Activated CD4-positive, CD25-positive, alpha-beta regulatory T cell treated with anti-CD3 and anti-CD28 coated beads, Interleukin-2, amount 50 U/mL, for 16 hours (primary cell): ENCODE data around the gene WDR45.
A peak's percentile ranks its signal among the peaks of the same experiment; 100 is the strongest.

Experiments
- DNase-seq: peaks from one replicate; pipeline ENCODE4 v3.0.0-alpha.2; 2020; ENCODE audit warnings: low read depth, low spot score

The WDR45 gene

DNA sequence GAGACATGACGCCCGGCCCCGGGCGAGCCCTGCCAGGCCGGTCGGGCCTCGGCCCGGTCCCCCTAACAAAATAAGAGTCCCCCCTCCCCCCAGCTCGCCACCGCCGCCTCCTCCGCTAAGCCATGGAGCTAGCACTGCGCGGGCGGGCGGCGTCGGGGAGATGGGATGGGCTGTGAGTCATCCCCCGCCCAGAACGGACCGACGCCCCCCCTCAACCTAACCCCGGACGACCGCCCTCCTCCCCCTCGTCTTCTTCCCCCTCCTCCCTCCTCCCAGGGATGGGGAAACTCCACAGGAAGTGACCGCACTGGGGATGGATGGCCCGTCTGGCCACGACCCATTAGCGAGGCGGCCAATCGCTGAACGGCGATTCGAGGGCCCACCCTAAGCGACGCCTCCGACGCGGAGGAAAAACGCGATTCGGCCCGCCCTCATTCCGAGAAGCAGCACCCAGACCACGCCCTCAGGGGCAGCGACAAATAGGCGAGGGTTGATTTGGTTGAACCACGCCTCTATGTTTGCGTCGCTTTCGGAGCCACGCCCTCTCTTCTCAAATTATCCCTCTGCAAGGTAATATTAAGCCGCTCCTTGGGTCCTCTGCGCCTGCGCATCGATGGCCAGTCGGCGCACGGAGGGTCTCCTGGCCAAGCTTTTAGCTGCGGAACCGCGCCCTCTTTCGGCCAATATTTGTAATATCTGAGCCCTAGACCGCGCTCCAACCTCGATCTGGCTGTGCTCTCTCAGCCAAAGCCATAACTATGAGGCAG lies 36.3 kb downstream of the WDR45 start, which contains the start of gene TFE3:
Gene TFE3, minus strand, starts transcription at position 138 of the 767 bp plus-strand sequence. Its CDS starts 131 bp downstream, at position 7.
- DNase-seq = peak; percentile 91

DNA sequence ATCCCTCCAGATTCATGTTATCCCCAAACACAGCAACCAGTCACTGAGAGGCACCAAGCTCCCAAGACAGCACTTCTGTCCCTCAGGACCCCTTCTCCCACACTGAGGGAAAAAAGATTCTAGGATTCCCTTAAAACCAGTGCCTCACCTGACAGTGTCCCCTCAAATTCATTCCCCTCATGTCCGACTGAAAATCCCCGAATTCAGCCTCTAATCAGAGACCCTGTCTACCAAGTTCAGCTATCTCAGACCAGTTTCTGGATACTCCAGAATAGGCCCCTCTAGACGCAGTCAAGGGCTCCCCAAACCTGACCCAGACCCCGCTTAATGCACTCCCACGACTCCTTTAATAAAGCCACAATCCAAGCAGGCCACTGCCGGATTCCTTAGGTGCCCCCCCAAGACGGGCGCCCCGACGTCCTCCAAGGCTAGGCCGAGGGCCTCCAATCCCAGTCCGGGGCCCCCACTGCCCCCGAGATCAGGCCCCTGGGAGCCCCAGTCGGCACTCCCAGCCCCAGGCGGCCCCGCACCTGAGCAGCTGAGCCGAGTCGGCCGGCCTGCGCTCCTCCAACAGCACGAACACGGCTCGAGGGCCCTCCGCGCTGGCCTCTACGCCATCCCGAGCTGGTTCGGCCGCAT lies 37.0 kb downstream of the WDR45 start:
- DNase-seq = no peak

GRCh38 chrX:49041744-49042580 lies 37.7 kb downstream of the WDR45 start:
- DNase-seq = no peak

DNA sequence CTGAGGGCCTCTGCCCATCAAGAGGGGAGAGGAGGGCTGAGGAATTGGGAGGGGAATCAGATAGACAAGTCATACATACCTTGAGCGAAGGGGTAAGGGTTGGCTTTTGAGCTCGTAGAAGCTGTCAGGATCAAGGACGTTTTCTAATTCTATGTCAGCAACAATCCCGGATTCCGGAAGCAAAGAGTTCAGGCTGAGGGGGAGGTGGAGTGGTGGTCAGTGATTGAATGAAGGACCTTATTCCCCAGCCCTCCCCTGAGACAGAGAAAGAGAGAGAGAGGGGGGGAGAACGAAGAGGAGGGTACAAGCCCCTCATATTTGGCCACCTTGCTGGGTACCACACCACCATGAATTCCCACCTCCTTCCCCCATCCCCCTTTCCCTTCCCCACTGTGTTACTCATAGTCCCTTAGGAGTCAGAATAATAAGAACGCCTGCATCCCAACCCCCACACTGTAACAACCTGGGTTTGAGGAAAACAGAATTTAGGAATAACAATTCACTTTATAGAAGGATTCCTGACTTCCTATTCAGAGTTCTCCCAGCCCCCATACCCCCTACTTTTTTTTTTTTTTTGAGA lies 39.2 kb downstream of the WDR45 start:
- no peak for DNase-seq

GRCh38 chrX:49039598-49040375 lies 39.9 kb downstream of the WDR45 start:
- no peak for DNase-seq

DNA sequence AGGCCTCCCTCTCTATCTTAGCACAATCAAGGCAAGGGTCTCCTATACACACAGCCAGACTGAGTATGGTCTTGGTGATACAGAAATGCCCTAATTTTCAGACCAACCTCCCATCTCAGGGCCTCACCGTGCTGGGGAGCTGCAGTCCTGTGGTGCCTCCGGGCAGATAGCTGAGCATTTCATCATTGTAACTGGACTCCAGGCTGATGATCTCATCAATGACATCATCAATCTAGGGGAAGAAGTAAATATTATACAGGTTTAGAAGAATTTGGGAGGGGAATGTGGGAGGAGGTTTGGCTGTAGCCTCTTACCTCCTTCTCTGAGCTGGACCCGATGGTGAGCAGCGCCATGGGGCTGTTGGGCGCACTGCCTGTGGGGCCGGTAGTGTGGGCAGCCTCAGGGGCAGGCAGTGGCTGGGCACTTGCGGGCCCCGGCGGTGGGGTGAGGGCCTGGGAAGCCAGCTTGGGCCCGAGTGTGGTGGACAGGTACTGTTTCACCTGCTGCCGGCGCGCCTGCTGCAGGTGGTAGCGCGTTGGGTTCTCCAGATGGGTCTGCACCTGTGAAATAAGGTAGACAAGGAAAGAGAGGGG lies 41.7 kb downstream of the WDR45 start:
- DNase-seq = no peak

DNA sequence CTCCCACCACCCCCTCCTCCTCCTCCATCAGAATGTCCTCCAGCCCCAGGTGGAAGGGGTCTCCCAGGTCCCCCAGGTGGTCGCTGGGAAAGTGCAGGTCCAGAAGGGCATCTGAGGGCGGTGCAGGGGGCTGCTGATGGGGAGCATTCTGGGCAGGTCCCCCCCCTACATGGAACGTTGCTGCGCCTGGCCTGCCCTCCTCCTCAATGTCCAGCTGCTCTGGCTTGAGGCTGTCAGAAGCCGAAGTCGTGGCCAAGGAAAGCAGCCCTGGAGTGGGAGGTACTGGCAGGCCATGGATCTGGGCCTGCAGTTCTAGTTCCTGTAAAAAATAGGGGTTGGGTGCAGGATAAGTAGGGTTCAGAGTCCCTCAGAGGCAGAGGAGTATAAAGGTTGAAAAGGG lies 49.4 kb downstream of the WDR45 start:
- no peak for DNase-seq

DNA sequence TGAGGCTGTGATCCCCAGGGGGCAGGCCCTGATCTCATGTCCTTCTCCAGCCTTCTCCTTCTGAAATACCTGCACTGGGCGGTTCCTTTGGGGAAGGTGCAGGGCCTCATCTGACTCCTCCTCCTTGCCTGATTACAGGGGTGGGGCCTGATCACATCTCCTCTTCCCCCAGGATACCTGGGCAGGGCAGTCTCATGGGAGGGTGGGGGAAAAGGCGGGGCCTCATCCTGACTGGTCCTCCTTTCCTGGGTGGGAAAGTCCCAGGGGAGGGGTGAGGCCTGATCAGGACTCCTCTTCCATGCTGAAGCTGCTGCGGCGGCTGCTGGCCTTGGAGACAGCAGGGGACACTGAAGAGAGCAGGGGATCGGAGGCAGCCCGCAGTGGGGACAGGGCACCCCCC lies 49.8 kb downstream of the WDR45 start:
- no peak for DNase-seq
